ENCODE data around the gene ACTR1A.

ACTR1A gene

GRCh38 chr10:102507521-102507920 lies 5.0 kb upstream of the ACTR1A start:
- TF ChIP-seq CTCF (IDR thresholded peaks at IDR 0.05; ENCODE audit: borderline replicate concordance, control extremely low read depth, extremely low read depth, insufficient read depth, missing control alignments) = no peak
- in situ Hi-C loops (cut with MboI; ENCODE audit: low sequenced_read_pairs, unreplicated experiment) = no loop called here
- no peak for DNase-seq (ENCODE audit: low spot score)

GRCh38 chr10:102505462-102506115 lies 3.1 kb upstream of the ACTR1A start:
- no peak for TF ChIP-seq CTCF (IDR thresholded peaks at IDR 0.05; ENCODE audit: borderline replicate concordance, control extremely low read depth, extremely low read depth, insufficient read depth, missing control alignments)
- DNase-seq (ENCODE audit: low spot score) = no peak
- in situ Hi-C loops (cut with MboI; ENCODE audit: low sequenced_read_pairs, unreplicated experiment) = no loop called here

GRCh38 chr10:102504976-102505300 lies 2.4 kb upstream of the ACTR1A start:
- TF ChIP-seq CTCF (IDR thresholded peaks at IDR 0.05; ENCODE audit: borderline replicate concordance, control extremely low read depth, extremely low read depth, insufficient read depth, missing control alignments) = no peak
- DNase-seq (ENCODE audit: low spot score) = no peak
- in situ Hi-C loops (cut with MboI; ENCODE audit: low sequenced_read_pairs, unreplicated experiment) = no loop called here

GRCh38 chr10:102504179-102504975 lies 1.9 kb upstream of the ACTR1A start:
- DNase-seq (ENCODE audit: low spot score) = no peak
- in situ Hi-C loops (cut with MboI; ENCODE audit: low sequenced_read_pairs, unreplicated experiment) = no loop called here
- TF ChIP-seq CTCF (IDR thresholded peaks at IDR 0.05; ENCODE audit: borderline replicate concordance, control extremely low read depth, extremely low read depth, insufficient read depth, missing control alignments) = no peak

- peak; percentile 98 for DNase-seq (ENCODE audit: low spot score)
- in situ Hi-C loops (cut with MboI; ENCODE audit: low sequenced_read_pairs, unreplicated experiment) = no loop called here
- TF ChIP-seq CTCF (IDR thresholded peaks at IDR 0.05; ENCODE audit: borderline replicate concordance, control extremely low read depth, extremely low read depth, insufficient read depth, missing control alignments) = peak; percentile 84
Observed at GRCh38 chr10:102503264-102504178, 1.0 kb upstream of the ACTR1A start, which contains the start of gene SUFU. Gene SUFU (plus strand): TSS chr10:102503972. CDS start chr10:102504153, 181 bp downstream.

- in situ Hi-C loops (cut with MboI; ENCODE audit: low sequenced_read_pairs, unreplicated experiment) = no loop called here
- TF ChIP-seq CTCF (IDR thresholded peaks at IDR 0.05; ENCODE audit: borderline replicate concordance, control extremely low read depth, extremely low read depth, insufficient read depth, missing control alignments) = no peak
- peak; percentile 99 for DNase-seq (ENCODE audit: low spot score)
Observed at GRCh38 chr10:102502029-102502336, 529 bp downstream of the ACTR1A start.
